ENCODE results near the gene BMPR2.

GRCh38 chr2:202613479-202613878, 237.4 kb downstream of the BMPR2 start:
- TF ChIP-seq EZH2phosphoT487 (IDR thresholded peaks at IDR 0.05) (no peak), CTCF (IDR thresholded peaks at IDR 0.05) (no peak)
